ENCODE data around the gene NRAP.

NRAP gene

DNA sequence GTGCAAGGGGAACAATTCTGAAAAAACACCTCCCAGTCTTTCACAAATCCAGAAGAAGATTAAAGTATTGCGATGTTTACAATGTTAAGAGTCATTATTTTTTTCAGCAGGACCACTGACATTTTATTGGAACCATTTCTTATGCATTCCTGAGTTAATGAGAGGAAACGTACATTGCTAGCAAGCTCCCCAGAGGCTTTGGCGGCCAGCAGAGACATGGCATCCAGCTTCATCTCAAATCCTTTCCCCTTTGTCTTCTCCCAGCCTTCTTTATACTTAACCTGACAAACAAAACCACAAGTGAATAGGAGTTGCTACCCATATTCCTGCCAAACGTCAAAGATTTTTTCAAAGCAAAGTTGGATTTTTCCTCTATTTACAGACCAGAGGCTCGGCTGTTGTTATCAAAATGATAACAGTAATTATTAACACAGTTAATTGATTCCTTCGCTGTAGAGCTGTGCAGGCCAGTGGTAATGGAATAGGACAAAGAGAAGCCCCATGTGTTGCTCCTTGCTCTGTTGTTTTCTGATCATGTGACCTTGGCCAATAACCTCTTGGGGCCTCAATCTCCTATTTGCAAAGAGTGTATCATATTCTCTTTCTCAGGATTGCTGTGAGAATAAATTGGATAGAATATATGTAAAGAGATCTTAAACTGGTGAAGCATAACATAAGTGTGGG lies 32.0 kb downstream of the NRAP start:
- DNase-seq: no peak

DNA sequence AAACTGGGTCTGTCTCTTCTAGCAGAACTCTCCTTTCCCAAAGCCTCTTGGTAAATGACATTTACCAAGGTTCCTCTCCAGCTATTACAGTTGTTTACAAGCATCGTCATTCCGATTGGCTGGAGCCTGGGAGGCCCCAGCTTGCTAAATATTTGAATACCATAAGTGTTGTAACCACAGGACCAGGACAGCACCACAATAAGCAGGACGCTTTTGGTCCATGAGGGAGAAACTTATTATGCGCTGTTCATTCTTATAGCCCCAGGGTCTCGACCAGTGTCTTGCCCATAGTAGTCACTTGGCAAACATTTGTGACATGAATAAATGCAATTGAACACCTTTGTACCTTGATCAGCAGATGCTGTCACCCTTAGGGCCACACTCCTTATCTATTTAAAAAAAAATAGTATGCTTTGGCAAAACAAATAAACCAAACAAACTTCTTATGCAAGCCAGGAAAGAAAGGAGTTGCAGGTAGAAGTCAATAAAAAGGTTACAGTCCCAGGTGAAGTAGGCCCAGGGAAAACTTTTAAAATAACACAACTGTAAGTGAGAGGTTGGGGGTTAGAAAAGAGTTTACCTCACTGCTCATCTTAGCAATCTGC lies 32.8 kb downstream of the NRAP start:
- DNase-seq: no peak

DNA sequence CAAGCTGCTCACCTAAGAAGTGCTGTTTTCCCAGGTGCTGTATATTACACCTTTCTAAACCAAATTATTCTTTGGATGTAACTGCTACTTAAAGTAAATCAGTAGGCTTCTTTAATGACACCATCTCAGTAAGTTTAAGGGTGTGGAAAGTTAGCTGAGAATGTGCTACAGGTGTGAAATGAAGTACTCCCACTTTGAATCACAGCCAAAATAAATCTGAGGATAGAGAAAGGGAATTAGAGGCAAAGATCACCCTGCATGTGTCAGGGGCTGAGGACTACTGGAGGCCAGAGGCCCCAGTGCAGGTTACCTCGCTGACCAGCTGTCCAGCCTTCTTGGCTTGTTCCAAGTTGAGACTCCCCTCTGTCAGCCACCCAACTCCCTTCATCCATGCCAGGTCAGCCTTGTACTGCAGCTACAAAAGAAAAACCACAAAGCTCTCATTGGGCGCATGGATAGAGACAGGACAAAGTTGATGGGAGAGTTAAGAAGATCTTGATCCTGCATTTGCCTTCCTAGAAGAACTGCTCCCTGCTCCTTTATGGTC lies 35.2 kb downstream of the NRAP start:
- no peak for DNase-seq

DNA sequence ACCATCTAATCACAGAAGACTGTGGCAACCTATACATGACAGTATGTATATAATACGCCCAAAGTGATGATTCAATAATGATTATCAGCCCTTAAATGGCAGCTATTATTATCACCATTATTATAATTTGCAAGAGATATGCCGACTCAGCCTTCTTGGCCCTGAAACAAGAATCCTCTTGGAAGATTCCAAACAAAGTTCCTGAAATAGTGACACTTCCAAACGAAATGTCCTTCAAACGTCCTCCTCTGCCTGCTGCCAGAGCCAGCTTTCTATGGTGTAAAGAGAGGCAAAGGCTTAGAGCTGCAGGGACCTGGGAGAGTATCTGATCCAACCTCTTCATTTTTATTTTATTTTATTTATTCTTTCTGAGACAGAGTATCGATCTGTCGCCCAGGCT lies 36.0 kb downstream of the NRAP start:
- DNase-seq: no peak

DNA sequence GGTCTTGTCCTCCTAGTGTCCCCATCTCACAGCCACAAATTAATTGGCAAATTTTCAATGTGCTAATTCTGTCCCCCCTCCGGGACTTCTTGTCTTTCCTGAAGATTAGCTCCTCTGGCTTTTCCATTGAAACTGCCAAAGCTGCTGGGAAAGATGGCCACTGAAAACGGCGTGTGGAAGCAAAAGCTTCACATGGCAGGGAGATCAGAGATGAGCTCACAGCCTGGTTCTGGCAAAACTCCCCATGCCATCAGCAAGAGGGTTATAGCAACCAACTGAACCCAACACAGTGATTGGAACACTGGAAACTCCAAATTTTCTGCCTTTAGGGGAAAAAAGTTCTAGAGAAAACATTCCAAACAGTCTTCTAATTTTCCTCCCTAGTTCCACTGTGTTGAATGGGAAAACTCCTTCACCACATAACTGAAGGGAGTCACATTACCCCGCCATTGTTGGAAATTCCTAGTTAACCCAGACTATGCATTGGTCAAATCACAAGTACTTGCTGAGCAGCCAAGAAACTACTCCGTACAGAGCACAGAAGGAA lies 37.0 kb downstream of the NRAP start:
- no peak for DNase-seq

DNA sequence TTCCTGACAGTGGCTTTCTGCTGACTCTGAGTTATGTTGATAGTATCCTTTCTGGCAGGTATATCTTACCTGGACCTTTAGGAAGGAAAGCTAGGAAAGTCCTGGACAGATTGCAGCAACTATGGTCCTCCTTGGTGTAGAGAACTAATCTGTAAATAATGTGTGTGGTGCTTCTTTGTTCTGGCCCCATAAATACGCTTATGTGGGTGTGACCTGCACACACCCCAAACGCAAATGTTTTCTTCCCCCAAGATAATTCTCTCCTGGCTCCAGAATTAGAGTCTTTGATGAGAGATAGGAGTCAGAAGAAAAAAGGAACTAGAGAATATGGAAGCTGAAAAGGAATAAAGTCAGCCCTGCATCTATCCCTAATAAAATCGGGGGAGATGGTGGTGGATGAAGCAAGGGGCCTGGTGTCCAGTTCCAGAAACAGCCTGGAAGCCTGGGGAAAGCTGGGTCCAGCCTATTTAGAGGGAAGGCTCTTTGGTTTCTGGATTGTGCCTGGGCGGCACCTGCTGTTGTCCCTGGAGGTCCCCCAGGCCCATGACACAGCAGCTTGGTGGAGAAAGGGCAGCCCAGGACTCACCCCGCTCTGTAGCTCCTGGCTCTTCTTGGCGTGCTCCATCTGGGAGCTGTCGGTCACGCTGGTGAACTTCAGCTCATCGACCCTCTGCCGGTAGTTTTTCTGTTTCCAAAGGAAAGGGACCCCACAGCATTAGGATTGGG lies 38.2 kb downstream of the NRAP start:
- DNase-seq: no peak

DNA sequence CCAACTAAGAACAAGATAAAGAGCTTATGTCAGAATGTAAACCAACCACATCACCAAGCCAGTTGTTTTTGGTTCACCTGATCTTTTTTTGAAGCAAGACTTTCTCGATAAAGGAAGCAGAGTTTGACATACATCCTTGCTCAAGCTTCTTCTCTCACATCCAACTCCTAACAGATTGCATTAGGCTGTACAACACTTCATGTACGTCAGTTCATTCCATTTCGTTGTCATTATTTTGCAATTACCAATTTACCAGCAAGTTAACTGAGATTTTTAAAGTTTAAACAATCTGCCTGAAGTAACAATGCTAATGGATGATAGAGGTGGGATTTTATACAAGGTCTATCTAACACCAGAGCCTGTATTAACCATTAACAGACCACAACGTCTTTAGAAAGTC lies 41.0 kb downstream of the NRAP start:
- no peak for DNase-seq

DNA sequence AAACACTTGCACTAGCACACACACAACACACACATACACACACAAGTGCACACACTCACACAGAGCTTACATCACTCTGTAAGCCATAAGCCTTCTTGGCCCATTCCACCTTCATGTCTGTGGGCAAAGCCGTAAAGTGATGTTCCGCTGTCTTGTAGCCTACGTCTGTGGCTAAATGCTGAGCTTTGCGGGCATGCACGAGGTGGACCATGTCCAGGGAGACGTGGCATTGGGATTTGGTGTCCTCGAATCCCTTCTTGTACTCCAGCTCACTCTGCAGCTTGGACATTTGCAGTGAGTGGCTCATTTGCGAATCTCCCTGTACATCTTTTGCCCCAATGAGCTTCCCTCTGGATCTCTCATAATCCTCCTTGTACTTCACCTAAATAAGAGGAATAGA lies 42.0 kb downstream of the NRAP start:
- no peak for DNase-seq

DNA sequence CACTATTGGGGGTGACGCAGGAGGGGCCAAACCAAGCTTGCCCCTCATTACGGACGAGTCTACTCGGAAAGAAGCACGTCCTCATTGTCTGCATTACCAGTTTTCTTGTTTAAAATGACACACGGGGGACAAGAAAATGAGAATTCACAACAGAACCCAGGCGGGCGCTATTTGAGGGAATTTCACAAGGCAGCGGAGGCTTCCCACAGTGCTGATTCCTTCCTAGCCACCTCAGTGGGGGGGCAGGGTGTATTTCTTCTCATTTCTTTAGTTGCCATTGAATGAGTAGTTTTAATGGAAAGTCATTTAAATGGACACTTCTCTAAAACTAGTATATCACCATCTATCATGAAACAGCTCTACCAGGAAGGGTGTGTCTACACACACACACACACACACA lies 42.9 kb downstream of the NRAP start:
- DNase-seq: no peak

DNA sequence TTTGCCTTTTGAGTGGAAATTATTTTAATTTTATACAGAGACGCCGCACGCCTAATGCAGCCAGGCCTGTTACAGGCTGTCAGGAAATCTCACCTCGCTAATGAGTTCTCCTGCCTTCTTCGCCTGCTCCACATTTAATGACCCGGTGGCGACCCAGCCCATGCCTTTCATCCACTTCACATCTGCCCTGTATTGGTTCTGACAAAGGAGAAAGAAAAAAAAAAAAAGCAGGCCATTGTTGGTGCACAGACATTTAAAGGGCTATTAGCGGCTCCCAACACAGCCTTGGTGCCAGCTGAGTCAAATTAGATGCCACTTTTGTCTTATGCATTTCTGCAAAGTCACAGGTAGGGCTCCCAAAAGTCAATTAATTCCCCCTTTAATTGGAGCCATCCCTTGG lies 43.3 kb downstream of the NRAP start:
- no peak for DNase-seq

DNA sequence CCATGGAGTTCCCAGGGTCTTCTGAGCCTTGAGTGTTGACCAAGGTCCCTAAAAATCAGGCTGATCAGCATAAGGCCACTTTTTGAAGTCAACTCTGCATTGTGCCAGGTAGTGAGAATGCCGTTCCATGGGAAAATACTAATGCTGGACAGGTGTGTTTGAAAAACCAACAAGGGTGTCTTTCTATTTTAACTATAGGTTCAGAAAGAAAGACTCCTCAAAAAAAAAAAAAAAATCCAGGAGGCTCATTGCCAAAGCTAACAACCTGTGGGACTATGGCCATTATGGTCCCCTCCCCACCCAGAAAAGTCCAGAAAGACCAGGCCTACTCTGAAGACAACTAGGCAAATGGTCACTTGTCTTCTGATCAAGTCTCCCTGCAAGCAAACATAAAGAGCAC lies 44.4 kb downstream of the NRAP start:
- no peak for DNase-seq

DNA sequence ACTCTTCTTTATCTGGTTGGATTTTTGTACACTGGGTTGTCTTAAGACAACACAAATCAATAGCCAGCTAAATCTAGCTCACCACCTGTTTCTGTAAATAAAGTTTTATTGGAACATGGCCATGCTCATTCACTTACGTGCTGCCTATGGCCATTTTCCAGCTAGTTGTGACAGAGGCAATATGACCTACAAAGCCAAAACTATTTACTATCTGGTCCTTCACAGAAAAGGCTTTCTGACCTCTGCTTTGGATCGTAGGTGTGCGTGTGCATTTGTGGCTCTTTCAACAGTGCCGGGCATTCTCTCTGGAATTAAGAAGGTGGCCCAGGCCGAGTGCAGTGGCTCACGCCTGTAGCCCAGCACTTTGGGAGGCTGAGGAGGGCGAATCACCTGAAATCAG lies 45.5 kb downstream of the NRAP start:
- no peak for DNase-seq

DNA sequence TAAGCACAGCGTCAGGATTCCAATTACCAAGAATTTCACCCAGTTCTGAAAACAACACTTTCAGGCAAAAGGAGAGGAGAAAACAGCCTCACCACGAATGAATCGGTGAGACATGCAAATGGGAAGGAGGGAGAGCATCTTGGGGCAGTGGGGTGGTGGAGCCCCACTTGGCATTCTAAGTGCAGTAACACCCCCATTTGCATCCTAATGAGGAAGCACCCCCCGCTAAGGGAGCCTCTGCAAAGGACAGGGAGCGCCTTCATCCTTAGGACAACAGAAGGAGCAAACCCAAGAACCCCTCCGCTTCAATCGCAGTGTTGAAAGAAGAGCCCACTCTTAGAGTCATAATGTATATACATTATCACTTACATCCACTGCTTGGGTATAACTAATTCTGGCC lies 46.8 kb downstream of the NRAP start:
- DNase-seq: no peak

DNA sequence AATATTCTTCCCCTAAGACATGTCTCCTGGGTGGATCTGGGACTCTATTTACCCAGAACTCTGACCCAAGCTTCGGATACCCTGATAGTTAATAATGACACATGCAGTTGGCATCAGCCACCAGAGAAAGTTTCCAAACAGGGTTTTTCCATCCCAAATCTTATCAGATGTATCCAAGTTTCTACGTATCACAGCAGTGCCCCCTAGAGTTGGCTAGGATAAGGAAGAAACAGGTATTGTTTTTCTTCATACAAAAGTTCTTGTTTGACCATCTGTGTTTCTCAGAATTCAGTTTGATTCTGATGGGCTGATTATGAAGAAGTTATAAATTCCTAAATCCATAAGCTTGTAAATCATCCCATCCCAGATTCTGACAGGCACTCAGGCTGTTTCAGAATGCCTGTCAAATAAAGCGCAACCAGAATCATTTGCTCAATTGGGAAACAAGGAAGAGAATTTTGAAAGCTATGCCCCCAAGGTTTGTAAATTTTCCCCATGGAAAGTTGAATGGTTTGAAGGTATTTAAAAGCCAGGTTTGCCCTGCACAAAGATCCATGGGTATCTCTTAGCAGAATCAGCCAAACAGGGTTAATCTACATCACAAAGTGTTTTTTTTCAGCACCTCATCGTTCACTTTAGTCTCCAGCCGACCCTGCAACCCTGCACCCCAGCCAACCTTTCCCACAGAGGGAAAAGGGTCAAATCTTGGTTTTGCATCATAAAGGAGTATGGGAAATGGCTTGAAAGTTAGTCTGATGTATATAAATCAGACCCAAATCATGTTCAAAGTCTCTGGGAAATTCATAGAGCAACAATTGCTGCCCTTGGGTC lies 47.4 kb downstream of the NRAP start:
- DNase-seq: no peak

DNA sequence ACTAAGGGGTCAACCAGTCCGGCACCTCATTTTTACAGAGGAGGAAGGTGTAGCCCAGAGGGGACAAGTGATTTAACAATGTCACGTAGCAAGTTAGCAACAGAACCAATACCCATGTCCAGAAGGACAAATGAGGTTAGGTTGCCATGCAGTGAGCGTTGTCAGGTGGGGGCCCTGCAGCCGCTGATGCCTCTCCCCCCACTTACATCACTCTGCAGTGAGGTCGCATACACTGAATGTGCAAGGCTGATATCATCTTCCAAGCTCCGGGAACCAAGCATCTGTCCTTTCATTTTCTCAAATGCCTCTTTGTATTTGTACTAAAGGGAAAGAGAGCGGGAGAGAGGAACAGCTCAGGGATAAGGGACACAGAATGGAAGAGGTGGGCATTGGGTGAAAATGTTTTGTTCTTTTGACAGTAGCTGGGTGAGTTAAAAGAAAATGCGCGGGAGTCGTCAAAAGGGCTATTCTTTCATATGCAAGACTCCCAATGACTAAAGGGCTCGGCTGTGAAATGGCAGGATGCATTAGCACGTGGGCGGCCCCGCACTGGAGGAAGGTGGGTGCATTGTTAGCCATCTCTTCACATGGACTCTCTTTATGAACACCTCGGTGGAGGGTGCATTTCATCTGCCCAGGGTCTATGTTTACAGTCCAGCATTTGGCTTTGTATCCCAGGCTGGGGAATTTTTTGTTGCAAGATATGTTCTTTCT lies 49.7 kb downstream of the NRAP start:
- DNase-seq: no peak

DNA sequence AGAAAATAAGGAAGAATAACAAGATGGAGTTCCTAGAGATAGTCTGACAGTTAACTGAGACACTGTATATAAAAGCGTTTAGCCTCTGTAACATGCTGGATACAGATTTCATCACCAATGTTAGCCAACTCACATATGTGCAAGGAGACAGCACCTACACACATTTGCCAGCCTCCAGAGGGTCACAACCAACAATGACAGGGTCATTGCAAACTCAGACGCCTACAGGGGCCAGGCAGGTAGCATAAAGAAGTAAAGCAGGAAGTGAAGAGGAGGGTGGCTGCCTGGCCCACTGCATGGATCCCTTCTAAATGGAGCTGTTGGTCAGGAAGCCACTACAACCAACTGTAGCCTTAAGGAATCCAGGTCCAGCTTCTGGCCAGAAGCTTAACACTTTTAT lies 50.4 kb downstream of the NRAP start:
- no peak for DNase-seq

DNA sequence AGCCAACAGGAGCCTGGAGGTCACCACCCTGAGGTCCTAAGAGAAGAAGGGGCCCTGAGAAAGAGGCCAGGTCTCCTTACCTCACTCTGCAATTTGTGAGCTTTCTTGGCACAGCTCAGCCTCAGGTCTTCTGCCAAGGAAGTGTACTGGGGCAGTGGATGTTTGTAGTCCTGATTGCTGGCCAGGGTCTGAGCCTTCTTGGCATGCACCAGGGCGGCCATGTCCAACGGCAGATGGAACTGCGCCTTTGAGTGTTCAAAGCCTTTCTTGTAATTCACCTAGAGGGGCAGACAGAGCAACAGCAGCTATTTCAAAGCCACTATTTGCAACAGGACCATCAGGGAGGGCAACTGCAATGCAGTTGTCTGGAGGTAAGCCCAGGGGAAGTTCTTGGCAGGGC lies 51.7 kb downstream of the NRAP start:
- DNase-seq: no peak

DNA sequence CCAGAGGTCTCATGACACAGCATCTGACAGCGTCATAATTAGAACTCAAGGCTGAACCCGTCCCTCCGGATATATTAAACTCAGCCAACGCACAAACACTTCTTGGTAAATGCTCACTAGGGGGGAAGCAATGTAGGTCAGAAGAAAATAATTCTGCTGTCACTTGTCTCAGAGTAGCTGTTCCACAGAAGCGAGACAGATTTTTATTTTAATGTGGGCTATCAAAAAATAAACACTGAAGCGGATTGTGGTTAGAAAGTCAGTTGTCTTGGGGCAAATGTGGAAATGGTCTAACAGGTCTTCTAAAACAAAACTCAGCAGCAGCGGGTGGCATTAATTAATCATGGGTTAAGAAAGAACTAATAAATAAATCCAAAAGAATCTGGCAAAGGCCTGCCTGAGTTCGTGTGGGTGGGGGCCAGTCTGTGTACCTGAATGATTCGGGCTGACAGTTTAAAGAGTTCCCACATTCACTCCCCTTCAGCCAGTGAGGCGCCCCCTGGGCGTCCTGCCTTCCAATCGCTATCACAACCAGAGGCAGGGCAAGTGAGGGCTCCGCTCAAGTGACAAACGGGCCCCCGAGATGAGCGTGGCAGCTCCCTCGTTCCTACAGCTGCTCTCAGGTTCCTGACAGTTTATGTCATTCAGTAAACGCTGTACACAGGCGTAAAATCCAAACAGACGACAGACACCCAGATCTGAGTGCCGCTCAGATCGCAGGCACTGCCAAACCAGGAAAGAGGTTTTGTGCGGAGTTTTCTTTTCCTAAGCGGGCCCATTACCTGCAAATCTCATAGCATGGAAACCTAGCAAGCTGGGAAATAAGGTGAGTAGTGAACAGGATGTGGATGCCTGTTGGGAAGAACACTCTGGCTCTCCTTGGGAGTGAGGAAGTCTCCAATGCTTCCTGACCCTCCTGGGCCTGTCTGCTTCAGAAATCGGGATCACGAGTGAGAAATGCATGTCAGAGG lies 52.9 kb downstream of the NRAP start:
- DNase-seq: no peak

DNA sequence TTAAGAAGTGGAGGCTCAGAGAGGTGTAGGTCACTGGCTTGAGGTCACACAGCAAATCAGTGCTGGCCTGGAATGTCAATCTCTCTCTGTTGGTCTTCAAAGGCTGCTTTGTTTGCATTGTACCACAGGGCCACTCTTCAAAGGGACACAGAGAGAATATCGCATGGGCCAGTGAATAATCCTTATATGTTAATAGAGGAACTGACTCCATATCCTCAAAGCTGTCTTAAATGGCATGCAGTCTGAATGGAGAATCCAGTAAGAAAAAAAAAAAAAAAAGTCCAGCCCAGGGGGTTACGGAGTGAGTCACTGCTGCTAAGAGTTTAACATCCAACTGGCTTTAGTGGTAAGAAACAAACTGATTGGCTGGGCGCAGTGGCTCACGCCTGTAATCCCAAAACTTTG lies 54.1 kb downstream of the NRAP start:
- DNase-seq: no peak

DNA sequence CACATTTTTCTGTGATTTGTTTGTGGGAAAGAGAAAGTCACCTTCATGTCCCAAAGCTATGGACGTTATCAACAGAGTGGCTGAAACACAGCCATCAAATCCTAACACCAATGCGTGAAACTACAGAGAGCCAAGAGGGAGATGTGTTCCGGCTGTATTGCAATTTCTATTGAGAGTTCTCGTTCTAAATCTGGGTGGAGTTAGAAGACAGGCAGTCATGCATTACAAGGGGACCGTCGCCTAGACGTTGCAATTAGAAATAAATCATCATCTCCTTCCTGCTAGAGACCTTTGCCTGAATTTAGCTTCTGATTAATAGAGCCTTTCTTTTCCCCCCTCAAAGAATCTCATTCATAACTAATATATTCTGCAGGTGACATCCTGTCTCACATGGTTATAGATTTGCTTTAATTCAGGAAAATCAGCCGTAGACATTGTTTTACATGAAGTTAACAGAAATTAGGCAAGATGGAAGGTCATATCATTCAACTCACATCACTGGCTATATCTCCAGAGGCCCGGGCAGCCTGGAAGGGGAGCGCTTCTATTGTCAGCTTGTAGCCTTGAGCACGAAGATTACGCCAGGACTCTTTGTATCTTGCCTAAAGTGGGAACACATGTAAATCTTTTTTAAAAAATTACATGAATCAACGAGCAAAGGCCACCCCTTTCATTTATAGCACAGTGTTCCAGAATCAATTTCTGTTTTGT lies 58.4 kb downstream of the NRAP start:
- no peak for DNase-seq
